HG02852 (cell line): ENCODE results near the gene RPL10A.

ENCODE experiments used
- ATAC-seq: cut with Tn5 transposase; IDR thresholded peaks from one replicate; pipeline ENCODE4 v1.9.1; 2021; ENCODE audit warnings: mild to moderate bottlenecking, moderate library complexity; ENCODE audit not compliant: unreplicated experiment

Gene RPL10A

DNA sequence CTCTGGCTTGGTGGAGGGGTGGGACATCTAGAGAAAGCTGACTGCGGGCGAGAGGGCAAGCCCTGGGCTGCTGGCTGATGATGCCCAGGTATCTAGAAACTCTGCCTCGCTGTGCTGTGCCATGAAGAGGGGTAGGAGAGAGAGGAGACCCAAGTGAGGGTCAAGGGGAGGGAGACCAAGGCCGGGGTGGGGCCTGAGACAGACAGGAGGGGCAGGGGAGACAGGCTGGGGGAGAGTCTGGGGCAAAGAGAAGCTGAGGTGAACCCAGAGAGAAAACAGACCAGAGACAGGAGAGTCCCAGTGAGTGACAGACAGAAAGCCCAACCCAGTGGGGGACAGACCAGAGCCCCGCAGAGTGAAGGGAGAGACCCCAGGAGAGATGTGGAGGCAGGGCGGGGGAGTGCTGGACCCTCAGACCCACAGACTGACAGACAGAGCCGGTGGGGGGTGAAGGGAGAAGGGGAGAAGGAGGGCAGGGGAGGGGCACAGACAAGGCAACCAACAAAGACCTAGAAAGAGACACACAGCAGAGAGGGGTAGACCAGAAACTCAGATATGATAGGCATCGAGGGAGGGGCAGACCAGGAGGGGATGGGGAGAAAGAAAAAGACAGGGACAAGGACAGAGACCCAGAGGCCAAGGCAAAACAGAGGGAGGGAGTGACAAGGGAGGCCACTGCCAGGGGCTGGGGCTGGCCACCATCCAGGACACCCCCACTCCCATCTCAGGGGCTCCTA is 22.8 kb downstream of the RPL10A start:
- no peak for ATAC-seq

DNA sequence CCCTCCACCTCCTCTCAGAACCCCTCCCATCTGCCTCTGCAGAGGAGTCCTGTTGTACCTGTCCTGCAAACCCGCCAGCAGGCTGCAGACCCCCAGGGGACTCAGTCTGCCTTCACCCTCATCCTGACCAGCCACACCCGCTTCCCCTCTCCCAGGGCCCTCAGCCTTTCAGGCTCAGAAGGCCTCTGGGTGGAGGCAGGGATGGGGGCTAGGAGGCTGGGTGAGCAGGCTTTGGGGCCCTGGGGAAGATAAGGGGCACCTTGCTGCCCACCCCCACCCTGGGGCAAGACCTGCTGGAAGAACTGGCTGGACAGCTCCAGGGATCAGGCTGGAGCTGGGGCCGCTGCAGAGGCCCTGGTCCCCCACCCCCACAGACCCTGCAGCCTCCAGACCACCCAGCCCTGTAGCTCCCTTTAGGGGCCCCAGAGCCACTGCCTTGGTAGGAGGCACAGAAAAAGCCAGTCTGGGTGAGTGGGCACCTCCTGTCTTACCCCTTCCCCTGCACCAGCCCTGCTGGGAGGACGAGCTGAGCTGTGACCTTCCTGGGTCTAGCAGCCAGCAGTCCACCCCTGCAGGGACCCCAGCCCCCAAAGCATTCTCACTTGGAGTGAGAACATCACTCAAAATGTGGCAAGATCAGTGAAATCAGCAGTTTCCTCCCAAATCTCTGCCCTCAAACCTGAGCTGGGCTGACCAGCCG is 23.5 kb downstream of the RPL10A start:
- no peak for ATAC-seq

- no peak for ATAC-seq
These were observed 24.2 kb downstream of the RPL10A start for GRCh38 chr6:35492258-35492973.

- ATAC-seq: no peak
These were observed 24.7 kb downstream of the RPL10A start for GRCh38 chr6:35492974-35493284.

GRCh38 chr6:35493307-35493983 is 25.2 kb downstream of the RPL10A start:
- ATAC-seq: no peak

- ATAC-seq: no peak
These were observed 26.0 kb downstream of the RPL10A start for GRCh38 chr6:35494161-35494563.

DNA sequence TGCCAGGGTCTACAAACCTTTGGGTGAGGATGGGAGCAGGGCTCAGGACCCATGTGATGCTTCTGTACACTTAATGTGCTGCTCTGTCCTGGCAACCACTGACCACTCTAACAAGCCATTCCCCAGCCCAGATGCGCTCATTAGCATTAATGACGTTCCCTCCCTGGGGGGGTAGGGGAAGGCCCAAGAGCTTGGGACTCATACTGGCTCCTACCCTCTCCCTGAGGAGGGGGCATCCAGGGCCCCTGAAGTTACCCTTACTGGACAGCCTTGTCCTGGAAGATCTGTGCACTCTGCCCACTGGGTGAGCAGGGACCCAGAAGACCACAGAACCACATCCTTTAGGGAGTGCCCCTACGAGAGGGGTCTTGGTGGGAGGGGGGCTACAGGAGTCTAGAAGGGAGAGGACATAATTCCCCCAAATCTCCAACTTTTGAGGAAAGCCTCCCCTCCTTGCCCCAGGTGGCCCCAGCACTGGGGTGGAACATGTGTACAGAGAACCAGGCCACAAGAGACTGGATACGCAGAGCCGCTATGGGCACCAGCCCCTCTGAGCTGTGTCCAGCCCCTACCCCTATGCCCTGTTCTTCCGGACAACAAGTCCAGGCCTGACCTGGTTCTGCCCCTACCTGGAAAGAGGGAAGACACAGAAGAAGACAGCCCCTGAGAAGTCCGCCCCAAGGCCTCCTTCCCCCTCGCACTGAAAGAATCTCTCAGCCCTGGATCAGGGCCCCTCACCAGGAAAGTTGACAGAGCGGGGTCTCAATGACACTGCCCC is 27.2 kb downstream of the RPL10A start:
- no peak for ATAC-seq

- ATAC-seq: no peak
These were observed 28.0 kb downstream of the RPL10A start for GRCh38 chr6:35496036-35496840.

DNA sequence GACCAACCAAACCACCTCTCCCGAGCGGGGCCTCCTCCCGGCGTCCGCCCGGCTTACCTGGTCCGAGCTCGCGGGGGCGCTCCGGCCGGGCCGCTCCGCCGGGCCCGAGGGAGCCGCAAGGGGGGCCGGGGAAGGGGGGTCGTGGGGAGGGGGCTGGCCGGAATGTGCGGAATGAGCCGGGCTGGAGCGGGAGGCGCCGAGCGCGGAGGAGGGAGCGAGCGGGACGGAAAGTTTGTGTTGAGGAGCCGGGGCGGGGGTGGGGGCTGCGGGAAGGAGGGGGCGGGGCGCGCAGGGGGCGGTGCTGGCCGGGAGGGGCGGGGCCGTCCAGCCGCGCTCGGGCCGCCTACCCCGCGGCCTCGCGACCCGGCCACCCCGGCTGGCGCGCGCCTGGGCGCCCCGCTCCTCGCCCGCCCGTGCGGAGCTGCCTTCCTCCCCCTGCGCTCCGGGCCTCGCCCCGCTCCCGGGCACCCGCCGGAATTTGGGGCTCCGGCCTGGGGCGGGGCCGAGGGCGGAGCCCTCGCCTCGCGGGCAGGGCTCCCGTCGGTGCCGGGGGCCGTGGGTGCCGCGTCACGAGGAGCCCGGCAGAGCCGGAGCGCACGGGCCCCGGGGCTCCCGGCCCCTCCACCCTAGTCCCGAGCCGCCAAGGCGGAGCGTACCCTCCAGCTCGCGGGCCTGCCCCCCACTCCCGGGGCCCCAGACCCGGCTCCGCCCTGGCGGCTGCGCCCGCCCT is 28.8 kb downstream of the RPL10A start, which contains the start of gene TEAD3:
TEAD3 (minus strand) TSS at position 239 of the 730 bp plus-strand sequence.
- peak; percentile 49 for ATAC-seq

GRCh38 chr6:35497571-35498421 is 29.6 kb downstream of the RPL10A start:
- no peak for ATAC-seq

GRCh38 chr6:35498422-35499067 is 30.3 kb downstream of the RPL10A start:
- no peak for ATAC-seq

GRCh38 chr6:35499372-35499771 is 31.2 kb downstream of the RPL10A start:
- no peak for ATAC-seq

DNA sequence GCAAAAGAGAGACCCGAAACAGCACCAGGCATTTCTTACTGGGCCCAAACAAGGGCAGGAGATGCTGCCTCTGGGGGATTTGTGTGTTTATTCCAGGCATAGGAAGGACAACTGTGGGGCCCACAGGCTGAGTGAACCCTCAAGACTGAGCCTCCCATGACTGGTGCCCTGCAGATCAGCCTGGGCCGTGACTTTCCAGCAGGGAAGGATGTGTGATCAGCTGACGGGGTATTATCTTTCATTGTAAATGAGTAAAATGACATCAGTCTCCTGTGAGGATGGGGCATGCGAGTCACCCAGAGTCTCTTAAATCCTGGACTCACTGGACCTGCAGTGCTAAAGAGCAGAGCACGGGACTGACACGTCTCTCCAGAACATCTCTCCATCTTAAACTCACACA is 32.6 kb downstream of the RPL10A start:
- ATAC-seq: no peak

GRCh38 chr6:35501784-35502183 is 33.6 kb downstream of the RPL10A start:
- ATAC-seq: no peak

DNA sequence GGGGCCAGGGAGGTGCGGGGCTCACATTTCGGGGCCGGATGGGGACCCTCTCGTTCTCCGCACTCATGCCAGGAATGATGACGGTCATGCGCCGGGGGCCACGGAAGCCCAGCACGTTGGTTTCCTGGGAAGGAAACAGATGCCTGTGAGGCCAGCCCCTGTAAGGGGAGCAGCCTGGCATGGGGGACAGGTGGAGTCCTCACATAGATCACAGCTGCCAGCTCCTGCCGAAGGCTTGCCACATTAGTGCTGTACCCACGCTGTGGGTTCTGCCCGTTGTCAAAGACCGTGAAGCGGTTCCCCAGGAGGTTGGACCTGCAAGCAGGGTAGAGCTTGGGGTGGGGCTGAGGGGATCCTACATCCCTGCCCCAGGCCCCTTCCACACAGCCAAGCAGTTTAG is 35.3 kb downstream of the RPL10A start:
- ATAC-seq: no peak

DNA sequence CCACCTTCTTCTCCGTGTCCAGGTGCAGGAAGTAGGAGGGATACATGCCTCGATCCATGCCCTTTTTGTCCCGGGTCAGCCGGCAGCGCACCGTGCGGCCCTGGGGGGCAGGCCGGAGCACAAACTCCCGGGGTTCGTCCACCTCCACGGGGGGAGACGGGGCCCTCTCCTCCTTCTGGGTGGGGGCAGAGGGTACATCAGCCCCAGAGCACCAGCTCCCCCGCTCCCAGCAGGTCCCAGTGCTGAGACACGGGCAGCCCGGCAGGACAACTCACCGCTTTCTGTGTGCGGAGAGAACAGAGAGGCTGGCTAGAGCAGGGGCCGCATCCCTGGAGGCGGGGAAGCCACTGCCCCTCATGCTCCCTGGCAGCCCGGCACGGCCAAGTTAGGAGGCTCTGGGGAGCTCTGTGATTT is 37.8 kb downstream of the RPL10A start:
- ATAC-seq: no peak

DNA sequence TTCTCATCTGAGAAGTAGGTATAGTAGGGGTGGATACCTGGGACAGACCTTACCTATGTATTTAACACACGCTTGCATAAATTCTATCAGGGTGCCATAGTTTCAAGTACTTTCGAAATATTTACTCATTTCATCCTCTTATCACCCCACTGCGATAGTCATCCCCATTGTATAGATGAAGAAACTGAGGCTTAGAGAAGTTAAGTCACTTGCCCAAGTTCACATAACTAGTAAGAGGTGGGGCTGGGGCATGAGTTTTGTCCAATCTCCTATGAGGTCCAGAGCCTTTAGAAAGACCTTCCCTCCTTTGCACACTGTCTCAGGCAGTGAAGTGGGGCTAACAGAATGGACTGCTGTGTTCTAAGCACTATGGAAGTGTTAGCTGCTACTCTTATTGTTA is 38.3 kb downstream of the RPL10A start:
- ATAC-seq: no peak

- ATAC-seq: no peak
These were observed 39.0 kb downstream of the RPL10A start for GRCh38 chr6:35507221-35507620.
